ENCODE data around the gene MMP25. TPM values are rescaled to one million over a fixed set of nuclear protein-coding genes. Genes with fewer than 3 reads are reported as not detected.

MMP25 gene
- total and polyA plus RNA-seq, 4 experiments from 2014 or later = 0.52 to 3.0 (median 1.9) TPM

DNA sequence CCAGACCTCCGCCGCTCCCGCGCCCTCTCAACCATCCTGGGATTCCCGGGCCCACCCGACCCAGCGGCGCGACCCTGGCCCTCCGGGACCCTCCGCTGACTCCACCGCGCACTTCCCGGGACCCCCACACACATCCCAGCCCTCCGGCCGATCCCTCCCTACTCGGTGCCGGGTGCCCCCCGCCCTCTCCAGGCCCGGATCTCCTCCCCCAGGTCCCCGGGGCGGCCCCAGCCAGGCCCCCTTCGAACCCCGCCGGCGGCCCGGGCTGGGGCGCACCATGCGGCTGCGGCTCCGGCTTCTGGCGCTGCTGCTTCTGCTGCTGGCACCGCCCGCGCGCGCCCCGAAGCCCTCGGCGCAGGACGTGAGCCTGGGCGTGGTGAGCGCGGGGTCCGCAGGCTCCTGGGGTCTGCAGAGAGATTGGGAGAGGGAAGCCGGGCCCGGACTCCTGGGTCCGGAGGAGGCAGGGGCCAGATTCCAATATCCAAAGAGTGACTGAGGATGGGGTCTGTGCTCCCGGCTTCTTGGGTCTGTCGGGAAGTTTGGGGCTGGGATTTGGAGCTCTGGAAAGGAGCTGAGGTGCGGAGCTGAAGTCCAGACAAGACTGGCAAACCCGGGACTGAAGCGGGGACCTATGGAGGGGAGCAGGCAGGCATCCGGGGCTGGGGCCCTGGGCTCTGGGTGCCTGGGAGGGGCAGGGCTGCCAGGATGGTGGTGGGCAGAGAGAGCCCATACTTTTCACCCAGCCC is 453 bp downstream of the MMP25 start:
- CTCF ChIA-PET (ENCODE audit: partially characterized antibody) = interaction anchor here (1.7 to 2.0 kb wide), 3 partner anchors 17 to 43 kb away, joined by 4 to 7 read pairs (median 6); no protein-coding TSS in a partner anchor
- H3K4me3 ChIP-seq (ENCODE audit: low read length in 2 of 2) = no peak overlapping the region
- H3K27ac Mint-ChIP-seq = peak overlapping the region in 1 of 7 donors; percentile 4

DNA sequence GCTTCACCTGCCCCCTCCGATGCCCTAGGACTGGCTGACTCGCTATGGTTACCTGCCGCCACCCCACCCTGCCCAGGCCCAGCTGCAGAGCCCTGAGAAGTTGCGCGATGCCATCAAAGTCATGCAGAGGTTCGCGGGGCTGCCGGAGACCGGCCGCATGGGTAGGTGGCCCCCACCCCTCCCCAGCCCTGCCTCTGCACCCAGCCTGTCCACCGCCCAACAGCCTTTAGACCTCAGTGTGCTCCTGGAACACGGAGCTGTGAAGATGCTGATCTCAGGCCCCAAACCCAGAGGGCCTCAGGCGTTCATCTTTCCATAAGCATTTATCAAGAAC is 993 bp downstream of the MMP25 start:
- DNase-seq = no peak
- Mint-ChIP-seq H3K36me3 (peaks cover 0 to 3% of the 10 kb centered on the region in 2 donors), H3K4me3 (peak overlapping the region in 6 of 8 donors; percentile 25 to 65 (median 40)), H3K9me3 (no peaks in the 10 kb centered on the region), H3K27me3 (peaks cover 12 to 17% of the 10 kb centered on the region in 2 donors), H3K27ac (no peak overlapping the region), H3K4me1 (peaks cover 16 to 42% (median 24%) of the 10 kb centered on the region in 4 donors)
- peaks cover 22% of the 10 kb centered on the region for H3K4me1 ChIP-seq (ENCODE audit: insufficient read depth, low read length)
- peaks cover 33% of the 10 kb centered on the region for H3K27me3 ChIP-seq (ENCODE audit: insufficient read depth, low read length)
- H3K9me3 ChIP-seq (ENCODE audit: control insufficient read depth in 1 of 2, low read length in 2 of 2) = no peaks in the 10 kb centered on the region
- intact Hi-C loops (cut with micrococcal nuclease) = no loop called here
- H3K27ac ChIP-seq (ENCODE audit: low read depth, low read length) = no peak overlapping the region
- no peaks in the 10 kb centered on the region for H3K36me3 ChIP-seq (ENCODE audit: insufficient read depth, low read length)
- no peak overlapping the region for H3K4me3 ChIP-seq (ENCODE audit: low read length in 2 of 2)
- POLR2A ChIA-PET (ENCODE audit: partially characterized antibody) = interaction anchor here (0.6 to 3.5 kb wide), 9 partner anchors 9 to 82 kb away, joined by 3 to 27 read pairs (median 6); partner anchors contain the start of gene IL32
- CTCF ChIA-PET (ENCODE audit: partially characterized antibody) = interaction anchor here (1.7 to 2.3 kb wide), 5 partner anchors 12 to 82 kb away, joined by 4 to 10 read pairs (median 6); no protein-coding TSS in a partner anchor

More for the DNA sequence above, 453 bp downstream of the MMP25 start:
- intact Hi-C loops (cut with micrococcal nuclease) = no loop called here
- POLR2A ChIA-PET (ENCODE audit: partially characterized antibody) = interaction anchor here (0.6 to 3.5 kb wide), 9 partner anchors 9 to 82 kb away, joined by 3 to 27 read pairs (median 6); partner anchors contain the start of gene IL32
- Histone ChIP-seq H3K27ac (ENCODE audit: low read depth, low read length) (no peak overlapping the region), H3K36me3 (ENCODE audit: insufficient read depth, low read length) (no peaks in the 10 kb centered on the region), H3K27me3 (ENCODE audit: insufficient read depth, low read length) (peaks cover 33% of the 10 kb centered on the region), H3K9me3 (ENCODE audit: control insufficient read depth in 1 of 2, low read length in 2 of 2) (no peaks in the 10 kb centered on the region), H3K4me1 (ENCODE audit: insufficient read depth, low read length) (peaks cover 22% of the 10 kb centered on the region)
- H3K36me3 Mint-ChIP-seq = no peaks in the 10 kb centered on the region
- no peaks in the 10 kb centered on the region for H3K9me3 Mint-ChIP-seq
- H3K4me3 Mint-ChIP-seq = peak overlapping the region in 7 of 8 donors; percentile 21 to 65 (median 61)
- H3K27me3 Mint-ChIP-seq = peaks cover 12 to 17% of the 10 kb centered on the region in 2 donors
- DNase-seq = no peak
- H3K4me1 Mint-ChIP-seq = peaks cover 16 to 37% (median 20%) of the 10 kb centered on the region in 4 donors

DNA sequence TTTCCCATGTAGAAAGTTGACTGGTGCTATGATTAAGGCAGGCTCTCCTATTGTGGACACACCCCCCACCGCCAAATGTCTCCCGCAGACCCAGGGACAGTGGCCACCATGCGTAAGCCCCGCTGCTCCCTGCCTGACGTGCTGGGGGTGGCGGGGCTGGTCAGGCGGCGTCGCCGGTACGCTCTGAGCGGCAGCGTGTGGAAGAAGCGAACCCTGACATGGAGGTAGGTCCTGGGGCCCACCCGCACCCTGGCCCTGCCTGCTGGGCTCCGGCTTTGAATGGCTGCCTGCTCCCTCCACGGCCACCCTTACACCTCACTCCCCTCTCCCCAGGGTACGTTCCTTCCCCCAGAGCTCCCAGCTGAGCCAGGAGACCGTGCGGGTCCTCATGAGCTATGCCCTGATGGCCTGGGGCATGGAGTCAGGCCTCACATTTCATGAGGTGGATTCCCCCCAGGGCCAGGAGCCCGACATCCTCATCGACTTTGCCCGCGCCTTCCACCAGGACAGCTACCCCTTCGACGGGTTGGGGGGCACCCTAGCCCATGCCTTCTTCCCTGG is 3.6 kb downstream of the MMP25 start:
- no peak overlapping the region for H3K4me3 ChIP-seq (ENCODE audit: low read length in 2 of 2)
- ChIA-PET POLR2A (ENCODE audit: partially characterized antibody) (interaction anchor here (0.7 to 3.5 kb wide), 7 partner anchors 9 to 85 kb away, joined by 3 to 27 read pairs (median 3); partner anchors contain the start of gene ZNF213), CTCF (ENCODE audit: partially characterized antibody) (interaction anchor here (1.2 to 2.3 kb wide), 4 partner anchors 18 to 79 kb away, joined by 3 to 11 read pairs (median 9); no protein-coding TSS in a partner anchor)
- H3K4me1 ChIP-seq (ENCODE audit: insufficient read depth, low read length) = peaks cover 23% of the 10 kb centered on the region
- no peaks in the 10 kb centered on the region for H3K9me3 ChIP-seq (ENCODE audit: control insufficient read depth in 1 of 2, low read length in 2 of 2)
- H3K27me3 ChIP-seq (ENCODE audit: insufficient read depth, low read length) = peaks cover 13% of the 10 kb centered on the region
- intact Hi-C loops (cut with micrococcal nuclease) = no loop called here
- no peak overlapping the region for H3K27ac ChIP-seq (ENCODE audit: low read depth, low read length)
- no peak overlapping the region for H3K4me3 Mint-ChIP-seq
- no peak for DNase-seq
- peaks cover 5 to 8% of the 10 kb centered on the region in 2 donors for H3K27me3 Mint-ChIP-seq
- H3K9me3 Mint-ChIP-seq = no peaks in the 10 kb centered on the region
- no peak overlapping the region for H3K27ac Mint-ChIP-seq
- peaks cover 24 to 53% (median 31%) of the 10 kb centered on the region in 4 donors for H3K4me1 Mint-ChIP-seq
- H3K36me3 ChIP-seq (ENCODE audit: insufficient read depth, low read length) = no peaks in the 10 kb centered on the region
- peaks cover 0 to 13% of the 10 kb centered on the region in 2 donors for H3K36me3 Mint-ChIP-seq

DNA sequence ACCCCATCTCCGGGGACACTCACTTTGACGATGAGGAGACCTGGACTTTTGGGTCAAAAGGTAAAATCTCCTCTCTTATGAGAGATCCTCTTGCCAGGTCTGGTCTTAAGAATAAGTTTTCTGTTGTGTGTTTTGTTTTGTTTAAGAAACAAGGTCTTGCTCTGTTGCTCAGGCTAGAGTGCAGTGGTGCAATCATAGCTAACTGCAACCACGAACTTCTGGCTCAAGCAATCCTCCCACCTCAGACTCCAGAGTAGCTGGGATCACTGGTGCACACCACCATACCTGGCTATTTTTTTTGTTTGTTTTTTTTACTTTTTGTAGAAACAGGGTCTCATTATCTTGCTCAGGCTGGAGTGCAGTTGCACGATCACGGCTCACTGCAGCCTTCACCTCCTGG is 4.1 kb downstream of the MMP25 start:
- no peaks in the 10 kb centered on the region for H3K9me3 Mint-ChIP-seq
- H3K4me3 Mint-ChIP-seq = no peak overlapping the region
- Histone ChIP-seq H3K4me3 (ENCODE audit: low read length in 2 of 2) (no peak overlapping the region), H3K36me3 (ENCODE audit: insufficient read depth, low read length) (no peaks in the 10 kb centered on the region), H3K27me3 (ENCODE audit: insufficient read depth, low read length) (peaks cover 13% of the 10 kb centered on the region), H3K4me1 (ENCODE audit: insufficient read depth, low read length) (peaks cover 23% of the 10 kb centered on the region), H3K27ac (ENCODE audit: low read depth, low read length) (no peak overlapping the region), H3K9me3 (ENCODE audit: control insufficient read depth in 1 of 2, low read length in 2 of 2) (no peaks in the 10 kb centered on the region)
- ChIA-PET CTCF (ENCODE audit: partially characterized antibody) (interaction anchor here (0.5 to 2.1 kb wide), 3 partner anchors 22 to 78 kb away, joined by 3 to 11 read pairs (median 7); no protein-coding TSS in a partner anchor), POLR2A (ENCODE audit: partially characterized antibody) (interaction anchor here (1.0 to 2.0 kb wide), 7 partner anchors 17 to 121 kb away, joined by 3 to 7 read pairs (median 3); partner anchors contain the start of gene ZNF213)
- peak overlapping the region in 2 of 7 donors; percentile 1 to 8 for H3K27ac Mint-ChIP-seq
- H3K27me3 Mint-ChIP-seq = peaks cover under 1 to 3% of the 10 kb centered on the region in 2 donors
- H3K36me3 Mint-ChIP-seq = peaks cover 4 to 16% of the 10 kb centered on the region in 2 donors
- H3K4me1 Mint-ChIP-seq = peaks cover 26 to 53% (median 32%) of the 10 kb centered on the region in 4 donors
- DNase-seq = no peak
- intact Hi-C loops (cut with micrococcal nuclease) = no loop called here

DNA sequence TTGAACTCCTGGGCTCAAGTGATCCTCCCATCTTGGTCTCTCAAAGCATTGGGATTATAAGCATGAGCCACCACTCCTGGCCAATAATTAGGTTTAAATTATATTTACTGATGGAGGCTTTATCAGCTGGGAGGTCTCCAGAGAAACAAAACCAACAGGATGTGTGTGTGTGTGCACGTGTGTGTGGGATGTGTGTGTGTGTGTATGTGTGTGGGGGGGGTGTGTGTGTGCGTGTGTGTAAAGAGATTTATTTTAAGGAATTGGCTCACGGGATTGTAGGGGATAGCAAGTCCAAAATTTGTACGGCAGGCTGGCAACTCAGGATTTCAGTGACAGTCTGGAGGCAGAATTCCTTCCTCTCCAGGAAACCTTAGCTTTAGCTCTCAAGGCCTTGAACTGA is 4.6 kb downstream of the MMP25 start:
- POLR2A ChIA-PET (ENCODE audit: partially characterized antibody) = interaction anchor here (0.8 to 2.0 kb wide), 11 partner anchors 8 to 121 kb away, joined by 3 to 7 read pairs (median 4); partner anchors contain the start of genes IL32 and ZNF213
- Histone ChIP-seq H3K36me3 (ENCODE audit: insufficient read depth, low read length) (no peaks in the 10 kb centered on the region), H3K27me3 (ENCODE audit: insufficient read depth, low read length) (peaks cover 11% of the 10 kb centered on the region), H3K27ac (ENCODE audit: low read depth, low read length) (no peak overlapping the region), H3K4me1 (ENCODE audit: insufficient read depth, low read length) (peaks cover 24% of the 10 kb centered on the region), H3K4me3 (ENCODE audit: low read length in 2 of 2) (no peak overlapping the region), H3K9me3 (ENCODE audit: control insufficient read depth in 1 of 2, low read length in 2 of 2) (no peaks in the 10 kb centered on the region)
- peaks cover 0 to 3% of the 10 kb centered on the region in 2 donors for H3K27me3 Mint-ChIP-seq
- H3K27ac Mint-ChIP-seq = peak overlapping the region in 2 of 7 donors; percentile 14 to 66
- CTCF ChIA-PET (ENCODE audit: partially characterized antibody) = interaction anchor here (0.5 to 2.1 kb wide), 5 partner anchors 19 to 80 kb away, joined by 3 to 11 read pairs (median 7); no protein-coding TSS in a partner anchor
- intact Hi-C loops (cut with micrococcal nuclease) = no loop called here
- H3K4me1 Mint-ChIP-seq = peaks cover 29 to 56% (median 36%) of the 10 kb centered on the region in 4 donors
- H3K9me3 Mint-ChIP-seq = no peaks in the 10 kb centered on the region
- no peak for DNase-seq
- peaks cover 4 to 16% of the 10 kb centered on the region in 2 donors for H3K36me3 Mint-ChIP-seq
- no peak overlapping the region for H3K4me3 Mint-ChIP-seq

DNA sequence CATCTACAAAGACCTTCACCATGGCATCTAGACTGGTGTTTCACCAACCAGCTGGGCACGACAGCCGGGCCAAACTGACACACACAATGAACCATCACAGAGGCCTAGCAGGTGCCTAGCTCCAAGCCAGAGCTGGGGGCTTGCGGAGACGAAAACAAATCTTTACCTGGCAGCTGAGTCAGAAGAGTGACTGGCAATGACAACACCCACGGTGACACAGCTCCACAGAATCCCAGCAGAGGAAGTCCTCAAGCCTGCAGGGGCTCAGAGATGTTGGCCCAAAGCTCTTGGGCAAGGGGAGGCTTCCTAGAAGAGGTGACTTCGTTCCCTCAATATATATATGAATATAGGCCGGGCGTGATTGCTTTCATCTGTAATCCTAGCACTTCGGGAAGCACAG is 5.1 kb downstream of the MMP25 start:
- intact Hi-C loops (cut with micrococcal nuclease) = no loop called here
- Histone ChIP-seq H3K9me3 (ENCODE audit: control insufficient read depth in 1 of 2, low read length in 2 of 2) (no peaks in the 10 kb centered on the region), H3K27ac (ENCODE audit: low read depth, low read length) (no peak overlapping the region), H3K27me3 (ENCODE audit: insufficient read depth, low read length) (peaks cover 8% of the 10 kb centered on the region), H3K4me1 (ENCODE audit: insufficient read depth, low read length) (peaks cover 26% of the 10 kb centered on the region), H3K36me3 (ENCODE audit: insufficient read depth, low read length) (no peaks in the 10 kb centered on the region), H3K4me3 (ENCODE audit: low read length in 2 of 2) (no peak overlapping the region)
- H3K27me3 Mint-ChIP-seq = peaks cover 0 to 3% of the 10 kb centered on the region in 2 donors
- POLR2A ChIA-PET (ENCODE audit: partially characterized antibody) = interaction anchor here (0.6 to 2.0 kb wide), 11 partner anchors 9 to 120 kb away, joined by 3 to 7 read pairs (median 4); partner anchors contain the start of genes IL32 and ZNF213
- peak overlapping the region in 2 of 7 donors; percentile 14 to 35 for H3K27ac Mint-ChIP-seq
- H3K4me1 Mint-ChIP-seq = peaks cover 29 to 56% (median 37%) of the 10 kb centered on the region in 4 donors
- H3K4me3 Mint-ChIP-seq = no peak overlapping the region
- H3K36me3 Mint-ChIP-seq = peaks cover 4 to 16% of the 10 kb centered on the region in 2 donors
- CTCF ChIA-PET (ENCODE audit: partially characterized antibody) = interaction anchor here (1.1 to 2.1 kb wide), 4 partner anchors 20 to 79 kb away, joined by 3 to 11 read pairs (median 7); no protein-coding TSS in a partner anchor
- H3K9me3 Mint-ChIP-seq = no peaks in the 10 kb centered on the region
- DNase-seq = no peak

All from CD4-positive, alpha-beta memory T cell (primary cell).